Measurements from ENCODE around the gene CCDC117. TPM values are rescaled to one million over a fixed set of nuclear protein-coding genes. Genes with fewer than 3 reads are reported as not detected.

CCDC117 gene
- total RNA-seq, 1 experiment from 2014 or later = 18.1 TPM

DNA sequence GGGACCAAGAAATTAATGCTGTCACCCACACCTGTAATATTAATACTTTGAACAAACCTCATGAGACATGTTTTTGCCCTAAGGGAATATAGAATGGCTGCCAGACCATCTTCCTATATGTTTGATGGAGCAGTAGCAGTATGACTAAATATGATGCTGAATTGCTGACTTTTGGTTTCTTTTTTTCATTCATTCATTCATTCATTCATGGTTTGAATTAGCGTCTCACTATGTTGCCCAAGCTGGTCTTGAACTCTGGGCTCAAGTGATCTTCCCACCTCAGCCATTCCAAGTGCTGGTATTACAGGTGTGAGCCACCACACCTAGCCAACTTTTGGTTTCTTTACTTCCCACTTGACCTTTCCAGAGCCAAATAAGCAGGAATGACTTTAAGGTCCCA is 7.8 kb downstream of the CCDC117 start:
- H3K27ac ChIP-seq (ENCODE audit: low read length) = no peak overlapping the region
- H3K27me3 ChIP-seq (ENCODE audit: control insufficient read depth, insufficient read depth, low read length) = no peaks in the 10 kb centered on the region
- intact Hi-C loops (cut with micrococcal nuclease; ENCODE audit: unreplicated experiment) = no loop called here
- H3K4me1 ChIP-seq (ENCODE audit: control insufficient read depth, insufficient read depth, low read length) = no peaks in the 10 kb centered on the region
- ChIA-PET POLR2A (interaction anchor here (0.6 kb wide), 1 partner anchor 15 kb away, joined by 4 read pairs; no protein-coding TSS in a partner anchor), CTCF (no interaction called here)
- in situ Hi-C loops (cut with HindIII; ENCODE audit: low pct_unique_long_range_greater_than_20kb, low sequenced_read_pairs) = no loop called here
- no peaks in the 10 kb centered on the region for H3K9me3 ChIP-seq (ENCODE audit: control insufficient read depth, insufficient read depth, low read depth, low read length)
- BruUV-seq (replicated peaks) = no TSS peak
- TF ChIP-seq, protein P1, sequence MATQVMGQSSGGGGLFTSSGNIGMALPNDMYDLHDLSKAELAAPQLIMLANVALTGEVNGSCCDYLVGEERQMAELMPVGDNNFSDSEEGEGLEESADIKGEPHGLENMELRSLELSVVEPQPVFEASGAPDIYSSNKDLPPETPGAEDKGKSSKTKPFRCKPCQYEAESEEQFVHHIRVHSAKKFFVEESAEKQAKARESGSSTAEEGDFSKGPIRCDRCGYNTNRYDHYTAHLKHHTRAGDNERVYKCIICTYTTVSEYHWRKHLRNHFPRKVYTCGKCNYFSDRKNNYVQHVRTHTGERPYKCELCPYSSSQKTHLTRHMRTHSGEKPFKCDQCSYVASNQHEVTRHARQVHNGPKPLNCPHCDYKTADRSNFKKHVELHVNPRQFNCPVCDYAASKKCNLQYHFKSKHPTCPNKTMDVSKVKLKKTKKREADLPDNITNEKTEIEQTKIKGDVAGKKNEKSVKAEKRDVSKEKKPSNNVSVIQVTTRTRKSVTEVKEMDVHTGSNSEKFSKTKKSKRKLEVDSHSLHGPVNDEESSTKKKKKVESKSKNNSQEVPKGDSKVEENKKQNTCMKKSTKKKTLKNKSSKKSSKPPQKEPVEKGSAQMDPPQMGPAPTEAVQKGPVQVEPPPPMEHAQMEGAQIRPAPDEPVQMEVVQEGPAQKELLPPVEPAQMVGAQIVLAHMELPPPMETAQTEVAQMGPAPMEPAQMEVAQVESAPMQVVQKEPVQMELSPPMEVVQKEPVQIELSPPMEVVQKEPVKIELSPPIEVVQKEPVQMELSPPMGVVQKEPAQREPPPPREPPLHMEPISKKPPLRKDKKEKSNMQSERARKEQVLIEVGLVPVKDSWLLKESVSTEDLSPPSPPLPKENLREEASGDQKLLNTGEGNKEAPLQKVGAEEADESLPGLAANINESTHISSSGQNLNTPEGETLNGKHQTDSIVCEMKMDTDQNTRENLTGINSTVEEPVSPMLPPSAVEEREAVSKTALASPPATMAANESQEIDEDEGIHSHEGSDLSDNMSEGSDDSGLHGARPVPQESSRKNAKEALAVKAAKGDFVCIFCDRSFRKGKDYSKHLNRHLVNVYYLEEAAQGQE (IDR thresholded peaks at IDR 0.05; ENCODE audit: insufficient read depth in 1 of 2, low read depth in 2 of 2, low read length in 1 of 2) = no peak
- TF ChIP-seq TCF7L2 (IDR thresholded peaks at IDR 0.05; ENCODE audit: low read depth, low read length) (no peak), POLR2AphosphoS5 (IDR thresholded peaks at IDR 0.05; ENCODE audit: low read depth, low read length) (no peak), SIN3A (IDR thresholded peaks at IDR 0.05; ENCODE audit: borderline replicate concordance, insufficient read depth, low read depth, low read length) (no peak)
- TF ChIP-seq, protein P2, sequence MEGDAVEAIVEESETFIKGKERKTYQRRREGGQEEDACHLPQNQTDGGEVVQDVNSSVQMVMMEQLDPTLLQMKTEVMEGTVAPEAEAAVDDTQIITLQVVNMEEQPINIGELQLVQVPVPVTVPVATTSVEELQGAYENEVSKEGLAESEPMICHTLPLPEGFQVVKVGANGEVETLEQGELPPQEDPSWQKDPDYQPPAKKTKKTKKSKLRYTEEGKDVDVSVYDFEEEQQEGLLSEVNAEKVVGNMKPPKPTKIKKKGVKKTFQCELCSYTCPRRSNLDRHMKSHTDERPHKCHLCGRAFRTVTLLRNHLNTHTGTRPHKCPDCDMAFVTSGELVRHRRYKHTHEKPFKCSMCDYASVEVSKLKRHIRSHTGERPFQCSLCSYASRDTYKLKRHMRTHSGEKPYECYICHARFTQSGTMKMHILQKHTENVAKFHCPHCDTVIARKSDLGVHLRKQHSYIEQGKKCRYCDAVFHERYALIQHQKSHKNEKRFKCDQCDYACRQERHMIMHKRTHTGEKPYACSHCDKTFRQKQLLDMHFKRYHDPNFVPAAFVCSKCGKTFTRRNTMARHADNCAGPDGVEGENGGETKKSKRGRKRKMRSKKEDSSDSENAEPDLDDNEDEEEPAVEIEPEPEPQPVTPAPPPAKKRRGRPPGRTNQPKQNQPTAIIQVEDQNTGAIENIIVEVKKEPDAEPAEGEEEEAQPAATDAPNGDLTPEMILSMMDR (IDR thresholded peaks at IDR 0.05) = no peak
- no peak overlapping the region for H3K4me3 ChIP-seq (ENCODE audit: low read depth in 2 of 2, low read length in 2 of 2)
- no peak for DNase-seq (ENCODE audit: low read depth, low spot score)
- H3K36me3 ChIP-seq (ENCODE audit: control insufficient read depth, insufficient read depth, low read length) = peaks cover 12% of the 10 kb centered on the region
- ATAC-seq = no peak

DNA sequence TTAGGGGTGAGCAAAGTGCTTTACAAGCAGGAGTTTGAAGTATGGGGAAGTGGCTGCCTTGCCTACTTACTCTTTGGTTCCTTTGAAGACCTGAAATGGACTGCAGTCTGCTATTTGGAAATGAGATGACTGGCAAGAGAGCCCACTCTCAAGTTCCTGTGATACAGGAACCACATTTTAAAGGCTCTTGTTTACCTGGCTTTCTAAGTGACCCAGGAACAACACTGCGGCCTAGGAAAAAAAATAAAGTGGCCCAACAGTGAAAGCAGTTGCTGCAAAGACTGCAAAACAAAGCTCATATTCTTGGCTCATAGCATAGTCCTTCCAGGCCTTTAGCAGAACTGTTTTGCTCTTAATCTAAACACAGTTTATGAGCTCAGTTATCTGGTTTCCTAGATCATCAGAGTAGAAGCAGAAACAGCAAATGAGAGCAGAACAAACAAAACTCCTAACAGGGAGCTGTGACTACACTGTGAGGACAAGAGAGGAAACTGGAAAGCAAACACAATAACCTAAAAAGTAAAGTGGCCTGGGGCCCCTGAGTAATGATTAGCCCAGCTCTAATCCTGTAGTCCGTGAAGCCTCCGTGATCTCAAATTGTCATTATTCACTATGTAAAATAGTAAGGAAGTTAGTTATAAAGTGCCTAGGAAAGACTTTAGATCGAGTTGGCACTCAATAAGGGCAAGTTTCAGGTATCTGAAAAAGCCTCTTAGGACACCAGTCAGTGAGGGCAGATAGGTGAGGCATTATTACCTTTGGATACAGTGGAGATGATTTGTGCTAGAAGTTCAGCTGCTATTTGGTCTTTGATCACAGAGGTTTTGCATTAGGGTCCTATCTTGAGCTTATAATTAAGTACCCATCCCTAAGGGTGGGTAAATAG is 11.5 kb downstream of the CCDC117 start:
- TF ChIP-seq, protein P1 (IDR thresholded peaks at IDR 0.05; ENCODE audit: insufficient read depth in 1 of 2, low read depth in 2 of 2, low read length in 1 of 2) = no peak
- TF ChIP-seq, protein P2 (IDR thresholded peaks at IDR 0.05) = no peak
- no peak for TF ChIP-seq SIN3A (IDR thresholded peaks at IDR 0.05; ENCODE audit: borderline replicate concordance, insufficient read depth, low read depth, low read length)
- TF ChIP-seq TCF7L2 (IDR thresholded peaks at IDR 0.05; ENCODE audit: low read depth, low read length) = no peak
- TF ChIP-seq POLR2AphosphoS5 (IDR thresholded peaks at IDR 0.05; ENCODE audit: low read depth, low read length) = no peak
- ATAC-seq = no peak

More for the DNA sequence above, 11.5 kb downstream of the CCDC117 start:
- CTCF ChIA-PET = no interaction called here
- in situ Hi-C loops (cut with HindIII; ENCODE audit: low pct_unique_long_range_greater_than_20kb, low sequenced_read_pairs) = no loop called here
- Histone ChIP-seq H3K27me3 (ENCODE audit: control insufficient read depth, insufficient read depth, low read length) (no peaks in the 10 kb centered on the region), H3K27ac (ENCODE audit: low read length) (no peak overlapping the region), H3K9me3 (ENCODE audit: control insufficient read depth, insufficient read depth, low read depth, low read length) (no peaks in the 10 kb centered on the region), H3K4me1 (ENCODE audit: control insufficient read depth, insufficient read depth, low read length) (no peaks in the 10 kb centered on the region), H3K4me3 (ENCODE audit: low read depth in 2 of 2, low read length in 2 of 2) (no peak overlapping the region), H3K36me3 (ENCODE audit: control insufficient read depth, insufficient read depth, low read length) (peaks cover 32% of the 10 kb centered on the region)
- BruUV-seq (replicated peaks) = no TSS peak
- intact Hi-C loops (cut with micrococcal nuclease; ENCODE audit: unreplicated experiment) = no loop called here
- DNase-seq (ENCODE audit: low read depth, low spot score) = no peak
- POLR2A ChIA-PET = no interaction called here

Measured in Panc1 (cell line).